ENCODE results near the gene FGD1.

FGD1 gene

GRCh38 chrX:54407266-54407665, 88.8 kb downstream of the FGD1 start:
- DNase-seq (ENCODE audit: low read depth in 2 of 2) = no peak

- no peak for DNase-seq (ENCODE audit: low read depth in 2 of 2)
These were observed 98.9 kb downstream of the FGD1 start for GRCh38 chrX:54397113-54397512.

Measured in fibroblast of skin of left biceps (primary cell).